IMR-90 (cell line): ENCODE measurements around the gene TESK2. TPM values are rescaled to one million over a fixed set of nuclear protein-coding genes. Genes with fewer than 3 reads are reported as not detected.

Source experiments
- ATAC-seq: fragments of 200-7000 bp; cut with Tn5 transposase; 2 replicates; pipeline ENCODE4 v1.9.1; 2020; ENCODE audit warnings: low read depth, mild to moderate bottlenecking, moderate library complexity
- BruUV-seq: library from RNA; stranded (reverse); fragments of 400-500 nt; replicated peaks from 2 replicates; lab custom pipeline; 2021; lab: Mats Ljungman, UMichigan
- CTCF ChIA-PET: fragments of 300-600 bp; formaldehyde crosslinking; extraction: SDS; loops from one replicate; lab custom pipeline; 2021; ENCODE audit warnings: antibody characterized with exemption; lab: Yijun Ruan, JAX
- POLR2A ChIA-PET: fragments of 300-600 bp; sonication (Branson Sonifier 250); formaldehyde crosslinking; loops from one replicate; lab custom pipeline; 2022; ENCODE audit warnings: antibody characterized with exemption; ENCODE audit not compliant: unreplicated experiment; lab: Charles Lee
- DNase-seq: peaks from one replicate; pipeline ENCODE4 v3.0.0; 2013
- H2AFZ ChIP-seq: replicated peaks from 2 replicates; pipeline ENCODE3; 2013; ENCODE audit warnings: low read length, mild to moderate bottlenecking; ENCODE audit not compliant: poor library complexity
- H2AK5ac ChIP-seq: 2 replicates; pipeline ENCODE4 v1.6.1; 2013; ENCODE audit warnings: low read depth, low read length, inconsistent platforms
- H2AK9ac ChIP-seq: replicated peaks from 2 replicates; pipeline ENCODE3; 2013; ENCODE audit warnings: mild to moderate bottlenecking, low read depth, low read length, moderate library complexity; ENCODE audit not compliant: poor library complexity
- H2BK120ac ChIP-seq: 2 replicates; pipeline ENCODE4 v1.6.1; 2013; ENCODE audit warnings: low read depth, low read length, inconsistent platforms
- H2BK15ac ChIP-seq: 3 replicates; pipeline ENCODE4 v1.6.1; 2013; ENCODE audit warnings: low read depth, low read length, inconsistent platforms
- H2BK20ac ChIP-seq: 2 replicates; pipeline ENCODE4 v1.6.1; 2013; ENCODE audit warnings: low read depth, mild to moderate bottlenecking, inconsistent platforms, low read length, moderate library complexity
- H2BK5ac ChIP-seq: 2 replicates; pipeline ENCODE4 v1.6.1; 2013; ENCODE audit warnings: mild to moderate bottlenecking, low read depth, low read length, inconsistent platforms; ENCODE audit not compliant: poor library complexity, severe bottlenecking
- H3K14ac ChIP-seq: replicated peaks from 2 replicates; pipeline ENCODE4 v1.6.1; 2013; ENCODE audit warnings: low read depth, low read length, inconsistent platforms
- H3K18ac ChIP-seq: 2 replicates; pipeline ENCODE4 v1.6.1; 2013; ENCODE audit warnings: low read depth, low read length, control low read depth
- H3K23ac ChIP-seq: 2 replicates; pipeline ENCODE4 v1.6.1; 2013; ENCODE audit warnings: low read depth, low read length, inconsistent platforms
- H3K27ac ChIP-seq: 2 replicates; pipeline ENCODE4 v1.5.1; 2013; ENCODE audit warnings: mild to moderate bottlenecking, control low read depth, low read length; ENCODE audit not compliant: insufficient read depth
- H3K27me3 ChIP-seq: 2 replicates; pipeline ENCODE4 v1.6.1; 2013; ENCODE audit warnings: low read length; ENCODE audit not compliant: control insufficient read depth, insufficient read depth
- H3K36me3 ChIP-seq: 2 replicates; pipeline ENCODE4 v1.6.1; 2013; ENCODE audit warnings: low read length, mixed read lengths; ENCODE audit not compliant: control insufficient read depth, insufficient read depth
- H3K4ac ChIP-seq: 2 replicates; pipeline ENCODE4 v1.6.1; 2013; ENCODE audit warnings: low read depth, low read length, inconsistent platforms
- H3K4me1 ChIP-seq: 2 replicates; pipeline ENCODE4 v1.6.1; 2013; ENCODE audit warnings: low read length, mixed read lengths; ENCODE audit not compliant: control insufficient read depth, insufficient read depth
- H3K4me2 ChIP-seq: 2 replicates; pipeline ENCODE4 v1.6.1; 2013; ENCODE audit warnings: low read depth, mild to moderate bottlenecking, control low read depth, low read length, moderate library complexity
- H3K4me3 ChIP-seq: 2 replicates; pipeline ENCODE4 v1.5.1; 2013; ENCODE audit warnings: low read depth, mild to moderate bottlenecking, control low read depth, low read length, moderate library complexity; ENCODE audit not compliant: insufficient read depth
- H3K56ac ChIP-seq: 2 replicates; pipeline ENCODE4 v1.6.1; 2013; ENCODE audit warnings: low read length, inconsistent platforms; ENCODE audit not compliant: insufficient read depth; ENCODE audit errors: extremely low read depth
- H3K79me1 ChIP-seq, 2 experiments: 2 replicates each; pipeline ENCODE4 v1.6.1; 2013; ENCODE audit warnings: low read length in 2 of 2, inconsistent platforms in 1 of 2, low read depth in 1 of 2
- H3K9ac ChIP-seq: 2 replicates; pipeline ENCODE4 v1.6.1; 2013; ENCODE audit warnings: low read depth, low read length, control low read depth
- H3K9me1 ChIP-seq: 2 replicates; pipeline ENCODE4 v1.6.1; 2013; ENCODE audit warnings: low read length, inconsistent platforms; ENCODE audit not compliant: insufficient read depth
- H3K9me3 ChIP-seq: 2 replicates; pipeline ENCODE4 v1.6.1; 2013; ENCODE audit warnings: low read length; ENCODE audit not compliant: control insufficient read depth, insufficient read depth
- H4K20me1 ChIP-seq: 2 replicates; pipeline ENCODE4 v1.6.1; 2013; ENCODE audit warnings: low read length, inconsistent platforms; ENCODE audit not compliant: insufficient read depth
- H4K5ac ChIP-seq: 2 replicates; pipeline ENCODE4 v1.6.1; 2013; ENCODE audit warnings: mild to moderate bottlenecking, low read depth, low read length, control low read depth
- H4K8ac ChIP-seq, 2 experiments: 2 replicates each; pipeline ENCODE4 v1.6.1; 2013; ENCODE audit warnings: low read depth in 2 of 2, low read length in 2 of 2, control low read depth in 1 of 2, inconsistent platforms in 1 of 2
- H4K91ac ChIP-seq: 2 replicates; pipeline ENCODE4 v1.6.1; 2013; ENCODE audit warnings: low read depth, low read length, inconsistent platforms; ENCODE audit not compliant: insufficient read depth
- CEBPB ChIP-seq: IDR thresholded peaks from 2 replicates; pipeline ENCODE4 v1.6.1; 2012; ENCODE audit warnings: low read depth, low read length, improper control_type of control experiment
- CHD1 ChIP-seq: IDR thresholded peaks from 2 replicates; pipeline ENCODE4 v1.6.1; 2012; ENCODE audit warnings: low read depth, low read length, improper control_type of control experiment
- ELK1 ChIP-seq: fragments of 150-350 bp; IDR thresholded peaks from 2 replicates; pipeline ENCODE4 v1.6.1; 2016; ENCODE audit warnings: low read depth, mild to moderate bottlenecking, low read length, moderate library complexity, borderline replicate concordance
- NFE2L2 ChIP-seq: fragments of 150-350 bp; IDR thresholded peaks from 2 replicates; pipeline ENCODE4 v1.6.1; 2016; ENCODE audit warnings: low read depth, mild to moderate bottlenecking, low read length
- POLR2A ChIP-seq: IDR thresholded peaks from 2 replicates; pipeline ENCODE4 v1.6.1; 2012; ENCODE audit warnings: mild to moderate bottlenecking, low read depth, low read length
- RFX5 ChIP-seq: IDR thresholded peaks from 2 replicates; pipeline ENCODE4 v1.8.0; 2012; ENCODE audit warnings: low read depth, mild to moderate bottlenecking, low read length, moderate library complexity
- WGBS, 2 experiments: methylation state at CpG; one replicate each; pipeline versions ENCODE4 v1.1.5 to v1.1.7; 2013; ENCODE audit warnings: missing lambda C conversion rate in 2 of 2; ENCODE audit not compliant: insufficient read length in 1 of 2; ENCODE audit errors: extremely low coverage in 2 of 2; 5-methylcytosine and 5-hydroxymethylcytosine counted together
- dilution Hi-C: fragments of 300-500 bp; cut with HindIII; formaldehyde crosslinking; loops from one replicate; pipeline ENCODE4 v1.14.3; 2018; ENCODE audit warnings: low sequenced_read_pairs; ENCODE audit not compliant: unreplicated experiment
- in situ Hi-C: fragments of 300-500 bp; cut with MboI; formaldehyde crosslinking; loops from 3 replicates; pipeline ENCODE4 v1.14.3; 2019; ENCODE audit warnings: low sequenced_read_pairs, inconsistent platforms, mixed read lengths
- intact Hi-C: fragments of 100-400 bp; cut with micrococcal nuclease; formaldehyde crosslinking; loops from 2 replicates; pipeline ENCODE4 v1.10.0; 2022
- polyA plus RNA-seq, 3 experiments: library from polyadenylated mRNA; depleted of rRNA; stranded (reverse); fragments of >200 nt; gene quantifications; 2 replicates each; pipeline ENCODE4 v1.2.3, GENCODE V29; 2012; ENCODE audit warnings: low replicate concordance in 1 of 3
- total RNA-seq: library from RNA; depleted of rRNA; stranded (reverse); fragments of >200 nt; gene quantifications from 2 replicates; pipeline ENCODE4 v1.2.3, GENCODE V29; 2012

TESK2 gene
- total and polyA plus RNA-seq, 2 of the 4 experiments (the other 2 are of a cell fraction), result 0.90 to 1.3 TPM

- Histone ChIP-seq H2BK20ac (no peak overlapping the region), H2BK5ac (no peak overlapping the region), H3K9ac (no peak overlapping the region), H4K5ac (no peak overlapping the region), H3K4me2 (no peak overlapping the region), H3K36me3 (no peaks in the 10 kb centered on the region), H2BK120ac (no peak overlapping the region), H3K4me1 (no peaks in the 10 kb centered on the region), H2AK9ac (no peak overlapping the region), H2AFZ (no peak overlapping the region), H3K27me3 (peaks cover 5% of the 10 kb centered on the region; the same call in 1 of the 2 replicates), H2AK5ac (no peak overlapping the region), H3K9me1 (peaks cover 3% of the 10 kb centered on the region; the same call in 1 of the 2 replicates), H3K4ac (no peak overlapping the region), H4K20me1 (no peaks in the 10 kb centered on the region), H3K18ac (no peak overlapping the region), H2BK15ac (no peak overlapping the region), H3K9me3 (no peaks in the 10 kb centered on the region), H3K79me1 (no peaks in the 10 kb centered on the region), H3K4me3 (no peak overlapping the region), H3K56ac (no peak overlapping the region), H4K91ac (no peak overlapping the region), H3K27ac (no peak overlapping the region), H3K23ac (no peak overlapping the region), H4K8ac (no peak overlapping the region), H3K14ac (no peak overlapping the region)
- intact Hi-C loops (no loop called here), dilution Hi-C loops (no loop called here), in situ Hi-C loops (no loop called here)
- BruUV-seq, result no TSS peak
- TF ChIP-seq NFE2L2, result no peak
- TF ChIP-seq RFX5, result no peak
- no peak for TF ChIP-seq ELK1
- no peak for TF ChIP-seq CEBPB
- TF ChIP-seq CHD1, result no peak
- no peak for TF ChIP-seq POLR2A
- 80% methylated on average over 1 of the region's 10 CpGs; no CpG with 5 or more reads in 1 of the 2 experiments for WGBS, 2 experiments
- ATAC-seq (no peak), DNase-seq (no peak)
- POLR2A ChIA-PET, result no interaction called here
- CTCF ChIA-PET, result no interaction called here
Measured at GRCh38 chr1:45322486-45323040, 168.4 kb downstream of the TESK2 start.
